HEK293 (cell line): ENCODE data around the gene TBC1D20.

Experiments
- CTCF ChIA-PET: fragments of 350-600 bp; formaldehyde crosslinking; extraction: SDS; loops from one replicate; lab custom pipeline; 2021; ENCODE audit warnings: antibody characterized with exemption; lab: Yijun Ruan, JAX
- POLR2A ChIA-PET: fragments of 300-600 bp; formaldehyde crosslinking; extraction: SDS; loops from one replicate; lab custom pipeline; 2020; ENCODE audit warnings: antibody characterized with exemption, inconsistent platforms; lab: Yijun Ruan, JAX
- H3K27ac ChIP-seq: fragments of 200-500 bp; sonication (Bioruptor generic); 2 replicates; pipeline ENCODE4 v1.5.1; 2014; ENCODE audit warnings: low read depth, low read length, control low read depth, inconsistent platforms; ENCODE audit errors: extremely low read depth
- H3K36me3 ChIP-seq, 2 experiments: fragments of 200-500 bp in 1 of 2; sonication (Bioruptor generic) in 1 of 2; 1 replicate in 1 of 2; 2 replicates in 1 of 2; pipeline ENCODE4 v1.5.1; 2014 to 2017; ENCODE audit warnings: inconsistent platforms in 2 of 2, low read length in 2 of 2; ENCODE audit not compliant: control insufficient read depth in 2 of 2, insufficient read depth in 1 of 2
- H3K4me1 ChIP-seq: fragments of 200-500 bp; sonication (Bioruptor generic); 2 replicates; pipeline ENCODE4 v1.5.1; 2014; ENCODE audit warnings: mild to moderate bottlenecking, low read length, inconsistent platforms; ENCODE audit not compliant: control insufficient read depth, insufficient read depth
- H3K4me3 ChIP-seq: 2 replicates; pipeline ENCODE4 v1.5.1; 2011; ENCODE audit warnings: low read depth, mild to moderate bottlenecking, control low read depth, low read length, moderate library complexity
- H3K9me3 ChIP-seq: fragments of 200-500 bp; sonication (Bioruptor generic); 2 replicates; pipeline ENCODE4 v1.5.1; 2014; ENCODE audit warnings: low read depth, low read length, inconsistent platforms; ENCODE audit not compliant: control insufficient read depth, insufficient read depth
- FEZF1 ChIP-seq: fragments of 450-650 bp; formaldehyde crosslinking; IDR thresholded peaks from 2 replicates; pipeline ENCODE4 v1.5.1; 2016; ENCODE audit warnings: missing biosample characterization, missing genetic modification characterization
- HOXD13 ChIP-seq: sonication (generic); formaldehyde crosslinking; IDR thresholded peaks from 2 replicates; pipeline ENCODE4 v1.8.0; 2022; ENCODE audit warnings: missing genetic modification reagents, borderline replicate concordance
- PRDM10 ChIP-seq: fragments of 450-650 bp; formaldehyde crosslinking; IDR thresholded peaks from 2 replicates; pipeline ENCODE4 v1.5.1; 2016; ENCODE audit warnings: missing biosample characterization, missing genetic modification characterization
- PRDM6 ChIP-seq: fragments of 450-650 bp; formaldehyde crosslinking; IDR thresholded peaks from 2 replicates; pipeline ENCODE4 v1.5.1; 2017; ENCODE audit warnings: missing biosample characterization, missing genetic modification characterization
- SP7 ChIP-seq: fragments of 450-650 bp; formaldehyde crosslinking; IDR thresholded peaks from 2 replicates; pipeline ENCODE4 v1.5.1; 2016; ENCODE audit warnings: missing biosample characterization, missing genetic modification characterization
- ZEB2 ChIP-seq: fragments of 450-650 bp; formaldehyde crosslinking; IDR thresholded peaks from 2 replicates; pipeline ENCODE4 v1.5.1; 2016; ENCODE audit warnings: missing biosample characterization, missing genetic modification characterization
- ZNF10 ChIP-seq: fragments of 450-650 bp; formaldehyde crosslinking; IDR thresholded peaks from 2 replicates; pipeline ENCODE4 v1.5.1; 2017; ENCODE audit warnings: missing biosample characterization, missing genetic modification characterization
- ZNF302 ChIP-seq: fragments of 450-650 bp; formaldehyde crosslinking; IDR thresholded peaks from 2 replicates; pipeline ENCODE4 v1.5.1; 2016; ENCODE audit warnings: missing biosample characterization, missing genetic modification characterization, low read depth
- ZNF335 ChIP-seq: fragments of 450-650 bp; formaldehyde crosslinking; conservative IDR thresholded peaks from 2 replicates; pipeline ENCODE4 v1.5.1; 2016; ENCODE audit warnings: missing biosample characterization, missing genetic modification characterization
- ZNF449 ChIP-seq: fragments of 450-650 bp; formaldehyde crosslinking; IDR thresholded peaks from 2 replicates; pipeline ENCODE4 v1.5.1; 2017; ENCODE audit warnings: missing biosample characterization, mild to moderate bottlenecking, missing genetic modification characterization, moderate library complexity
- ZNF514 ChIP-seq: fragments of 450-650 bp; formaldehyde crosslinking; IDR thresholded peaks from 2 replicates; pipeline ENCODE4 v1.5.1; 2016; ENCODE audit warnings: missing biosample characterization, missing genetic modification characterization
- ZNF658 ChIP-seq: fragments of 450-650 bp; formaldehyde crosslinking; IDR thresholded peaks from 2 replicates; pipeline ENCODE4; 2016; ENCODE audit warnings: missing biosample characterization, missing genetic modification characterization
- TF ChIP-seq, protein P1 (sequence below): fragments of 450-650 bp; formaldehyde crosslinking; IDR thresholded peaks from 2 replicates; pipeline ENCODE4 v1.5.1; 2016; ENCODE audit warnings: missing biosample characterization, missing genetic modification characterization
- TF ChIP-seq, protein P2 (sequence below): fragments of 450-650 bp; formaldehyde crosslinking; IDR thresholded peaks from 2 replicates; pipeline ENCODE4 v1.5.1; 2016; ENCODE audit warnings: missing biosample characterization, missing genetic modification characterization, low read depth

The TBC1D20 gene

DNA sequence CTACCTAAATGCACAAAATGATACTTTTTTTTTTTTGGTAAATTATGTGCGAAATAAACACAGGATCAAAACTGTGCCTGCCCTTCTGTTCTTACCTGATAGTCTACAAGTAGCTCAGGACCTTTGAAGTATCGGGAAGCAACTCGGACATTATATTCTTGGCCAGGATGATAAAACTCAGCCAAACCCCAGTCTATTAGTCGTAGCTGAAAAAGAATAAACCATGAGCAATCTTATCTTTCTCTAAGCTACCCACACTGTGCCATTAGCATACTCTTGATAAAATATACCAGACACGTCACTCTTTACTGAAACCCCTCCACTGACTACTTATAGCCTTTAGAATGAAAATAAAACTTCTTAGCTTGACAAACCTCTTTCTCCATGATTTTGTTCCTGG is 29.8 kb upstream of the TBC1D20 start:
- TF ChIP-seq SP7 (no peak), ZNF10 (tag by site-specific recombination) (no peak)
- Histone ChIP-seq H3K36me3 (peaks cover 88 to 91% of the 10 kb centered on the region in 2 experiments), H3K4me3 (no peak overlapping the region), H3K9me3 (no peaks in the 10 kb centered on the region), H3K27ac (no peak overlapping the region), H3K4me1 (no peaks in the 10 kb centered on the region)
- POLR2A ChIA-PET = interaction anchor here (1.2 kb wide), 1 partner anchor 84 kb away, joined by 3 read pairs; no protein-coding TSS in a partner anchor
- CTCF ChIA-PET = interaction anchor here (0.6 to 2.9 kb wide), 8 partner anchors 9 to 464 kb away, joined by 3 to 19 read pairs (median 4); no protein-coding TSS in a partner anchor

GRCh38 chr20:487655-488054 is 25.3 kb upstream of the TBC1D20 start:
- TF ChIP-seq ZNF449 (tag by site-specific recombination) = no peak
- TF ChIP-seq, protein P1, sequence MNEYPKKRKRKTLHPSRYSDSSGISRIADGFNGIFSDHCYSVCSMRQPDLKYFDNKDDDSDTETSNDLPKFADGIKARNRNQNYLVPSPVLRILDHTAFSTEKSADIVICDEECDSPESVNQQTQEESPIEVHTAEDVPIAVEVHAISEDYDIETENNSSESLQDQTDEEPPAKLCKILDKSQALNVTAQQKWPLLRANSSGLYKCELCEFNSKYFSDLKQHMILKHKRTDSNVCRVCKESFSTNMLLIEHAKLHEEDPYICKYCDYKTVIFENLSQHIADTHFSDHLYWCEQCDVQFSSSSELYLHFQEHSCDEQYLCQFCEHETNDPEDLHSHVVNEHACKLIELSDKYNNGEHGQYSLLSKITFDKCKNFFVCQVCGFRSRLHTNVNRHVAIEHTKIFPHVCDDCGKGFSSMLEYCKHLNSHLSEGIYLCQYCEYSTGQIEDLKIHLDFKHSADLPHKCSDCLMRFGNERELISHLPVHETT (tag by site-specific recombination) = no peak
- no peak for TF ChIP-seq PRDM10 (tag by site-specific recombination)
- TF ChIP-seq ZEB2 (tag by site-specific recombination) = no peak
- no peak for TF ChIP-seq HOXD13
- no peak for TF ChIP-seq ZNF658
- no peak for TF ChIP-seq PRDM6 (tag by site-specific recombination)
- TF ChIP-seq, protein P2, sequence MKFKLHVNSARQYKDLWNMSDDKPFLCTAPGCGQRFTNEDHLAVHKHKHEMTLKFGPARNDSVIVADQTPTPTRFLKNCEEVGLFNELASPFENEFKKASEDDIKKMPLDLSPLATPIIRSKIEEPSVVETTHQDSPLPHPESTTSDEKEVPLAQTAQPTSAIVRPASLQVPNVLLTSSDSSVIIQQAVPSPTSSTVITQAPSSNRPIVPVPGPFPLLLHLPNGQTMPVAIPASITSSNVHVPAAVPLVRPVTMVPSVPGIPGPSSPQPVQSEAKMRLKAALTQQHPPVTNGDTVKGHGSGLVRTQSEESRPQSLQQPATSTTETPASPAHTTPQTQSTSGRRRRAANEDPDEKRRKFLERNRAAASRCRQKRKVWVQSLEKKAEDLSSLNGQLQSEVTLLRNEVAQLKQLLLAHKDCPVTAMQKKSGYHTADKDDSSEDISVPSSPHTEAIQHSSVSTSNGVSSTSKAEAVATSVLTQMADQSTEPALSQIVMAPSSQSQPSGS (tag by site-specific recombination) = no peak
- no peak for TF ChIP-seq ZNF514 (tag by site-specific recombination)
- no peak for TF ChIP-seq FEZF1 (tag by site-specific recombination)
- TF ChIP-seq ZNF335 (tag by site-specific recombination) = no peak
- no peak for TF ChIP-seq ZNF302 (tag by site-specific recombination)
- TF ChIP-seq, all 188 proteins: peak for 0
- H3K27ac ChIP-seq = no peak overlapping the region
- ChIA-PET CTCF (interaction anchor here (0.6 to 2.2 kb wide), 3 partner anchors 56 to 315 kb away, joined by 3 to 12 read pairs (median 5); no protein-coding TSS in a partner anchor), POLR2A (interaction anchor here (0.7 kb wide), 1 partner anchor 28 kb away, joined by 3 read pairs; no protein-coding TSS in a partner anchor)
- H3K4me1 ChIP-seq = no peaks in the 10 kb centered on the region
- H3K4me3 ChIP-seq = no peak overlapping the region
- peaks cover 84 to 94% of the 10 kb centered on the region in 2 experiments for H3K36me3 ChIP-seq
- no peaks in the 10 kb centered on the region for H3K9me3 ChIP-seq
